NCI-H82 treated with DMSO at 0.1 percent for 48 hours (cell line): ENCODE data around the gene SLC1A5.
"Not testable (repeated sequence)": the region's sequence is repeated elsewhere in the genome, so short reads cannot be mapped to it uniquely, and the experiment has no call there.

ENCODE experiments used
- DNase-seq: peaks from one replicate; lab custom pipeline; 2025; ENCODE audit not compliant: unreplicated experiment; lab: John Stamatoyannopoulos, UW

The SLC1A5 gene

DNA sequence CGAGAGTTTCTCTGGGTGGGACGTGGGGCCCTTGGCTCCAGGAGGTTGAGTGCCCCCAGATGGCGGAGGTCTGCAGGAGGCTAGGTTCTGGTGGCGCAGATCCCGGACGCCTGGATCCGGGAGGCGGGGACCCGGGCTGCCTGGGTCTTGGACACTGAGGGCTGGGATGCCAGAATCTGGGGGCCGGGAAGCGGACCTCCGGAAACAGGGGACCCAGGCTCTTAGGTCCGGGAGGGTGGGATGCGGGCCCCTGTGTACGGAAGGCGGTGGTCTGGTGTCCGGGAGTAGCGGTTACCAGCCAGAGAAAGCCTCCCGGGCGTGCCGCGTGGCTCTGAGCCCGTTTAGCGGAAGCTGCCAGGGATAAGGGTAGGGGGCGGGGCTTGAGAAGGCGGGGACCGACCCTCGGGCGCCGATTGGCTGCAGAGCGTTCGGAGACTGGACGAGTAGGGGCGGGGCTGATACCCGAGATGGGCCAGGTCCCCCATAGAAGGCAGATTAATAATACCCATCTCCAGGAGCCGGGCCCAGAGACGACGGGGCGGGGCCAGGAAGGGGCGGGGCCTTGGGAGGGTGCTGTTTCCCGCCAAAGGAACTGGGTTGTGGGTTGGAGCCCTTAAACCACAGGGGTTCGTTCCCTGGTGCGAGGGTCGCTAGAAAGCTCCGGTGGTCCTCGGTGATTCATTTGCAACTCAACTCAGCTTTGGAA is at the start of gene SLC1A5:
Gene SLC1A5 (minus strand): TSS at position 333 of the 706 bp plus-strand sequence. CDS start 629 bp downstream, outside the sequence.
- peak; percentile 98 for DNase-seq

- no peak for DNase-seq
Observed at GRCh38 chr19:46838160-46838559, 49.8 kb upstream of the SLC1A5 start.

GRCh38 chr19:46834984-46835383 is 46.6 kb upstream of the SLC1A5 start:
- no peak for DNase-seq

GRCh38 chr19:46834121-46834520 is 45.7 kb upstream of the SLC1A5 start:
- DNase-seq = no peak

DNA sequence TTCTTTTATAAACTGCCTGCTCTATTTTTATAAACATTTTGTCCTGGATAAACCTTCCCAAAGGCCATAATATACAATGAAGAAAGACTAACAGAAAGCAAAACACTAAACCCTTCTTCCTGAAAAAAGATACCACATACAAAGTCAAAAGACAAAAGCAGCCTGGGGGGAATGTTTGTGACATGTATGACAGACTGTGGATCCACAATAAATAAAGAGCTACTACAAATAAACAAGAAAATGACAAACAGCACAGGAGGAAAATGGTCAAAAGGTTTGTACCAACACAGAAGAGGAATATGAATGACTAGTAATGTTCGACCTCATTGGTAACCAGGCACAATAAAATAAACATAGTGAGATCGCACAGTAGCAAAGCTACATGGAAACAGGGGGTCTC is 42.5 kb upstream of the SLC1A5 start:
- DNase-seq = no peak

- DNase-seq = no peak
Observed at GRCh38 chr19:46828484-46828883, 40.1 kb upstream of the SLC1A5 start.

- no peak for DNase-seq
Observed at GRCh38 chr19:46825731-46826055, 37.3 kb upstream of the SLC1A5 start.

- no peak for DNase-seq
Observed at GRCh38 chr19:46824890-46825730, 36.7 kb upstream of the SLC1A5 start.

GRCh38 chr19:46823049-46823448 is 34.7 kb upstream of the SLC1A5 start:
- peak; percentile 98 for DNase-seq

DNA sequence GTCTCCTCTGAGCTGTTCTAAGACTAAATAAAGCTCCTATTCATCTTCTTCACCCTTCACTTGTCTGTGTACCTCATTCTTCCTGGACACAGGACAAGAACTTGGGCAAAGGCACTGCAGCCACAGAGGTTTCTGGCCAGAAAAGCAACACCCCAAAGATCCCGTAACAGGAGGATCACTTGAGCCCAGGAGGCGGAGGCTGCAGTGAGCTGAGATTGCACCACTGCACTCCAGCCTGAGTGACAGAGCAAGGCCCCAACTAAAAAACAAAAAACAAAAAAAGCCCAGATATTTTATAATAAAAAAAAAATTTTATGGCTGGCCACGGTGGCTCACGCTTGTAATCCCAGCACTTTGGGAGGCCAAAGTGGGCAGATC is 34.0 kb upstream of the SLC1A5 start:
- DNase-seq = not testable (repeated sequence)

- no peak for DNase-seq
Observed at GRCh38 chr19:46821512-46822409, 33.4 kb upstream of the SLC1A5 start.

DNA sequence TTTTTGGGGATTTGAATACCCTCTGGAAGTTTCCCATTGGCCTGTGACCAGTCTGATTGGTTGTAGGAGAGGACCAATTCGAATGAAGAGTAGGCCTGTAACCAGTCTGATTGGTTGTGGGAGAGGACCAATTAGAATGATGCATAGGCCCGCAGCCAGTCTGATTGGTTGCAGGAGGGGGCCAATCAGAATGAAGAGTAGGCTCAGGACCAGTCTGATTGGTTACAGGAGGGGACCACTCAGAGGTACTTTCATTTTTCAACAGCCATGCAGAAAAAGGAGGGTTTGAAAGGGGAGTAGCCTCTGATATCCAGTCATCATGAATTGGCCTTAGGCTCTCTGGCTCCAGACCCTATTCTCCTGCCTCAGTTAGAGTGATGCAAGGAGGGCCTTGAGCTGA is 30.4 kb upstream of the SLC1A5 start:
- DNase-seq = no peak

GRCh38 chr19:46815833-46816627 is 27.6 kb upstream of the SLC1A5 start:
- DNase-seq = no peak

GRCh38 chr19:46813839-46814358 is 25.5 kb upstream of the SLC1A5 start:
- no peak for DNase-seq

- no peak for DNase-seq
Observed at GRCh38 chr19:46812977-46813838, 24.8 kb upstream of the SLC1A5 start.

GRCh38 chr19:46809534-46810272 is 21.3 kb upstream of the SLC1A5 start:
- DNase-seq = no peak

DNA sequence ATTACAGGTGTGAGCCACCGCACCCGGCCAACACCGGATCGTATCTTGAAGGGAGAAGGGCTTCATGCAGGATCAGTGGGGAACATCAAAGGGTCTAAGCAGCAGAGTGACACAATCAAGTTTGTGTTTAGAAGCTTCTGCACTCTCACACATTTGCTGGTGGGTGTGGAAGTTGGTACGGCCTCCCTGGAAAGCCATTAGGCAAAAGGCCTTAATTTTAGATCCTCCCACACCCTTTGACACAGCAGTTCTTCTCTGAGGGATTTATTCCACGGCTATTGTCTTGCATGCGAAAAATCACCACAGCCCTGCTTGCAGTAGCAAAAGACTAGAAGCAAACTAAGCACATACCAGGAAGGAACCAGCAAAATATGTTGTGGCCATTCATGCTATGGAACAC is 18.3 kb upstream of the SLC1A5 start:
- no peak for DNase-seq

DNA sequence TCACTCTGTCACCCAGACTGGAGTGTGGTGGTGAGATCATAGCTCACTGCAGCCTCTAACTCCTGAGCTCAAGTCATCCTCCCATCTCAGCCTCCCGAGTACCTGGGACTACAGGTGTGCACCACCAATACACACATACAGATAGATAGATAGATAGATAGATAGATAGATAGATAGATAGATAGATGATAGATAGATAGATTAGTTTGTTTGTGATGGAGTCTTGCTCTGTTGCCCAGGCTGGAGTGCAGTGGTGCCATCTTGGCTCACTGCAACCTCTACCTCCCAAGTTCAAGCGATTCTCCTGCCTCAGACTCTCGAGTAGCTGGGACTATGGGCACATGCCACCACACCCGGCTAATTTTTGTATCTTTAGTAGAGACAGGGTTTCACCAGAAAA is 16.0 kb upstream of the SLC1A5 start:
- DNase-seq = not testable (repeated sequence)

GRCh38 chr19:46803555-46803954 is 15.2 kb upstream of the SLC1A5 start:
- no peak for DNase-seq
